ENCODE data around the gene TPT1.
A peak's percentile ranks its signal among the peaks of the same experiment; 100 is the strongest.
"Not testable (repeated sequence)": the region's sequence is repeated elsewhere in the genome, so short reads cannot be mapped to it uniquely, and the experiment has no call there.

TPT1 gene

DNA sequence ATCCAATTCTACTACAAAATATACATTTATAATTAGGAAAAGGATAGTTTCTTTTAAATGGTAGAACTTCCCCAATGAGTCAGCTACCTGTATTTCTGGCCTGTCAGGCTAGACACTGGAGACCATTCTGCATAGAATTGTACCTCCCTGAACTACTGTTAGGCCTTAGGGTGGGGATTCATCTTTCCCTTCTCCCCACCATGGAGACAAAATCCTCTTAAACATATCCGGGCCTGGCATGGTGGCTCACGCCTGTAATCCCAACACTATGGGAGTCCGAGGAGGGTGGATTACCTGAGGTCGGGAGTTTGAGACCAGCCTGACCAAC is 24.5 kb upstream of the TPT1 start:
- no peak for DNase-seq

DNA sequence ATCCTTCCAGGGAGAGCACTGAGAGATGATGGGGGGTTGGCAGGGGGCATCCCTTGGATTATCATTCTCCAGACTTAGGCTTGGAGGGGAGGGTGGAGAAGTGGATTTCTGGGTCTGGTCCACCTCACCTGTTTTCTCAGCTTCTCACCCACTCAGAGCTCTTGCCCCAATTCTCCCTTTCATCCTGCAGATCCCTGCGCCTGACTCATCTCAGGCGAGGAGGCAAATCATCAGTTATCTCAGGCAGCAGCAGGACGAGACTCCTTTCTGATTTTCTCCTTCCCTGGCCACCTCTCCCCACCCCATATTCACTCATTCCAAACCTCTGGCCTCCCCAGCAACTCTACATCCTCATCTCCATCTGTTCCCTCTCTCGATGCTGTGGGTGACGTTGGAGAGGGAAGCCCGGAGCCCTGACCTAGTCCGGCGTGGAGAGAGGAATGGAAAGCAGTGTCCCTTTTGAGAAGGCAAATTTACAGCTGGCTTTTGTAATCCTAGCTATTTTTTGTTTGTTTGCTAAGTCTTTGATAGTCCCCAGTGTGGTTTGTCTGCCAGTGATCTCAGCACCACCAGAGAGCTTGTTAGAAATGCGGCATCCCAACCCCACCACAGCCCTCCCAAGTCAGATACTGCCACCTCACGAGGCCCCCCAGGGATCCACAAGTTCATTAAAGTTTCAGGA is 24.0 kb upstream of the TPT1 start:
- no peak for DNase-seq

DNA sequence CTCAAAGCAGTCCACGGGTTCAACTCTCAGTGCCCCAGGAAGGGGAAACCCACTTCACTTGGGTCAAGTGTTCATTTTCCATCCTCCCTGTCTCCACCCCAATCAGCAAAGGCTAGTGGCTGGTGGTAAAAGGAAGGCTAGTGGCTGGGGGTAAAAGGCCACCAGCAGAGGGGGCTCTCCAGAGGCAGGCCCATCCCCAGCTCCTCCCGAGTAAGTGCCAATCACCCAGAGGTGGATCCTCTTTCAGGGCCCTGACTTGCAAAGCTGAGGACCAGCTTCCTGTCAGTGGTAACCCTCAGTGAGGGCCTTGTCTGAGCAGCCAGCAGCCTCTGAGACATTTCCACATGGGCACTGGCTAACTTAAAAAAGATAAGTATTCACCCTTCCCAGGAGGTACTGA is 22.0 kb upstream of the TPT1 start:
- DNase-seq: no peak

DNA sequence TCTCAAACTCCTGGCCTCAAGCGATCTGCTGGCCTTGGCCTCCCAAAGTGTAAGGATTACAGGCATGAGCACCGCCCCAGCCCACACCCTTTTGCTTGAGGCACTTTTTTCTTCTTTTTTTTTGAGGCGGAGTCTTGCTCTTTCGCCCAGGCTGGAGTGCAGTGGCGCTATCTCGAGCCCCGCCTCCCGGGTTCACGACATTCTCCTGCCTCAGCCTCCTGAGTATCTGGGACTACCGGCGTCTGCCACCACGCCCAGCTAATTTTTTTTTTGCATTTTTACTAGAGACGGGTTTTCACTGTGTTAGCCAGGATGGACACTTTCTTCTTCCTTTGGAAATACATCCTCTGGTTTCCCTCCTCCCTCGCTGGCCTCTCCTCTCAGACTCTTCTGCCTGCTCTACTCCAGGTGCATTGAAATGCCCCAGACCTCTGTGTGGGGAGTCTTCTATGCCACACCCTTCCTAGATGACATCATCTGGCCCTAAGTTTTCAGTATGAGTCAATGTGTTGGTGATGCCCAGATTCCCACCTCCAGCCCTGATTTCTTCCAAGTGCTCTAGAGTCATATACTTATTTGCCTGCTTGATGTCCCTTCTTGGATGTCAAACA is 20.7 kb upstream of the TPT1 start:
- DNase-seq: no peak

DNA sequence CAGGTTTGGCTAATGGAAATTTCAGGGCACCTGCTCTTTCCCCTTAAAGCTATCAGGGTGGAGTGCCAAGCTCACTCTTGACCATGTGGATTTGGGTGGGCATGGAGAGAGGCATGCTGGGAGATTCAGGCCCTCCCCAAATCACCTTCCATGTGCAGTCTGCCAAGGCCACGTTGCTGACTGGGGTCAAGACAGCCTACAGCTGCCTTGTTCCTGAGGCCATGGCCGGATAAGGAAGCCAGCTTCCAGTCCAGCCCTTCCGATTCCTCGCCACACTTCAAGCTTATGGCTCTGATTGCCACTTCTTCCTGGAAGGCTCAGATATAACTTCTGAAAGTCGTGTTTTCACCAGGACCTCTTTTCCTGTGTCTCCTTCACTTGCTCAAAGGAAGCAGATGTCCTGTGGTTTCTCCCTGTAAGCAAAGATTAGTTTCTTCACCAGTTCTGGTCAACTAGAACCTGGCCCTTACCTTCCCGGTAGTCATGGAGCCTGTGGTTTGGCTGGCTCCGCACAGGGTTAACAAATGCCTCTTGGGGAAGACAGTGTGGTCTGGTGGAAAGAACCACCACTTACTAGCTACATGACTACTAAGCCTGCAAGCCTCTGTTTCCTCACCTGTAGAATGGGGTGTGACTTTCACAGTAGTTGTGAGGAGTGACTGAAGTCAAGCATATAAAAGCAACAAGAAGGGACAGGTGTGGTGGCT is 16.1 kb upstream of the TPT1 start:
- DNase-seq: no peak

DNA sequence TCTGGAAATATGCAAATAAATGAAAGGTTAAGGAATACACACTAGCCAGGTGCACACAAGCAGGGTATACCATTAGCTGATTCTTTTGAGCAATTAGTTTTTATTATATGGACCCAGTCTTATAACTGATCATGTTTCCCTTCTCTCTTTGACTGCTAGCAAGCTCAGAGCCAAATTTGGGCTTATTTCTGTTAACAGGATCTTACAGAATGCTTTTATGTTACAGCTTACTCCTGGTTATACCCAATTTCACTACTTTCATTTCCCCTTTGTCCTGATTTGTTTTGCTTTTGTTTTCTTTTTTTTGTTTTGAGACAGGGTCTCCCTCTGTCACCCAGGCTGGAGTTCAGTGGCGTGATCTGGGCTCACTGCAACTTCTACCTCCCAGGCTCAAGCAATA is 12.9 kb upstream of the TPT1 start:
- DNase-seq: no peak

DNA sequence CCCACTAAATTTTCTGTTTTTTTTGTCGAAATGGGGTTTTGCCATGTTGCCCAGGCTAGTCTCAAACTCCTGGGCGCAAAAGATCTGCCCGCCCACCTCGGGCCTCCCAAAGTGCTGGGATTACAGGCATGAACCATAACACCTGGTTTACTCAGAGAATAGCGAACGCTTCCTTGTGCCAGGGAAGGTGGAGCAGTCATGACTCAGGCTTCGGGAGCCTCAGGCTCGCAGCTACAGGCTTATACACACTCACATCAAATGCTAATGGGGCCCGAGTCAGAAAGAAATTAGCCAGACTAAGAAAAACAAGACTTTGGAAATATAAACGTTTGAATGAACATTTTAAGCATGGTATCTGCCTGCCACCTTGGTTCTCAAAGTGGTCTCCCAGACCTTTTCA is 11.0 kb upstream of the TPT1 start:
- no peak for DNase-seq

DNA sequence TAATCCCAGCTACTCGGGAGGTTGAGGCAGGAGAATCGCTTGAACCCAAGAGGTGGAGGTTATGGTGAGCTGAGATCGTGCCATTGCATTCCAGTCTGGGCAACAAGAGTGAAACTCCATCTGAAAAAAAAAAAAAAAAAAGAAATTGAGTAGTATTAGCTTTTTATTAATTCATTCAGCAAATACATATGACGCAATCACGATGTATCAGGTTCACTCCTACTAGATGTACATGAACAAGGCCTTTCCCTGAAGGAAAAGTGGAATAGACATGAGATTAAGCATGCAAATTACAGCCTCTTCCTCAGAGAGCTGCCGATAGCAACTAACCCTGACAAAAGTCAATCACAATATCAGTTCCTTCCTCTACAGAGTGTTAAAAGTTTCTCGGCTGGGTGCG is 9.2 kb upstream of the TPT1 start:
- no peak for DNase-seq

DNA sequence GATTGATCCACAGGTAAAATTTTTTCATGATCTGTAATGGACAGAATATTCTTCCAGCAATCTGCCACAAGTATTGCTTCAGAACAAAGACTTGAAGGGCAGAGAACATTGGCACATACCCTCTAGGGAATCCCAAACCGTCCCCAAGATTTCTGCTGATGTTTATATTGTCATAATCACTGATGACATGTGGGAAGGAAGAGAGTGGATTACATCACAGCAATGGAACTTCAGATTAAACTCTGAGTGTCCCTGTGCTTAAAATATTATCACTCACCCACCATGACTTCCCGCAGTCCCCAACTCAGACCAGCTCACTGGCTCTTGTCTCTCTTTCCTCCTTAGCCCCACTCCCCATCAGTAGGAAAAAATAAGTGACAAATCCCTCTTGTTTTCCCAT is 8.5 kb upstream of the TPT1 start:
- no peak for DNase-seq

DNA sequence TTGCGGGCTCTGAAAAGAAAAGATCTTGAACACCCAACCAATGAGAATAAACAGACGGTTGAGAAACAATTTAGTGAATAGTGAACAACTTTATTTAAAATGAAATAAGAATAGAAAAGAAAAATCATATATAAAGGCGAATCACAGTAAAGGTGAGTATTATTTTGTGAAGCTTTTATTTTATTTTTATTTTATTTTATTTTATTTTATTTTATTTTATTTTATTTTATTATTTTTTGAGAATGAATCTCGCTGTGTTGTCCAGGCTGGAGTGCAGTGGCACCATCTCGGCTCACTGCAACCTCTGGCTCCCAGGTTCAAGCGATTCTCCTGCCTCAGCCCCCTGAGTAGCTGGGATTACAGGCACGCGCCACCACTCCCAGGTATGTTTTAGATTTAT is 3.1 kb upstream of the TPT1 start:
- not testable (repeated sequence) for DNase-seq

DNA sequence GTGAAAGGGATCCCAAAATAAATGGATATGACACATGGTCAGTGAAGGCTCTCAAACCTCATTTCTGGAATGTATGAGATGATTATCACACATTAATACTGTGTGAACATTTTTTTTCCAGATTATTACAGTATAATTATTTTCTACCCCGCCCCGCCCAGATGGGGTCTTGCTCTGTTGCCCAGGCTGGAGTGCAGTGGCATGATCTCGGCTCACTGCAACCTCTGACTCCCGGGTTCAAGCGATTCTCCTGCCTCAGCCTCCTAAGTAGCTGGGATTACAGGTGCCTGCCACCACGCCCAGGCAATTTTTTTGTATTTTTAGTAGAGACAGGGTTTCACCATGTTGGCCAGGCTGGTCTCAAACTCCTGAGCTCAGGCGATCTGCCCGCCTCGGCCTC is 2.1 kb upstream of the TPT1 start:
- not testable (repeated sequence) for DNase-seq

DNA sequence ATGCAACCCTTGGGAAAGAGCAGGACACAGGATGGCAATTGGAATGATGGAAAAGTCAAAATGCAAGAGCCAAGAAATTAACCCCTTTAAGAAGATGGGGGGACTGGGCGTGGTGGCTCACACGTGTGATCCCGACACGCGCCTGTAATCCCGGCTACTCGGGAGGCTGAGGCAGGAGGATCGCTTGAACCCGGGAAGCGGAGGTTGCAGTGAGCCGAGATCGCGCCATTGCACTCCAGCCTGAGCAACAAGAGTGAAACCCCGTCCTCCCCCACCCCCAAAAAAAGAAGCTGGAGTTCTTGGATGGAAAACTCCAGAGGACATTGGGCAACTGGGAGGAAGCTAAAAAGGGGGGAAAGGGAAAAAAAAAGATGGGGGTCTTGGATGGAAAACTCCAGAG is 1.7 kb upstream of the TPT1 start:
- DNase-seq: not testable (repeated sequence)

DNA sequence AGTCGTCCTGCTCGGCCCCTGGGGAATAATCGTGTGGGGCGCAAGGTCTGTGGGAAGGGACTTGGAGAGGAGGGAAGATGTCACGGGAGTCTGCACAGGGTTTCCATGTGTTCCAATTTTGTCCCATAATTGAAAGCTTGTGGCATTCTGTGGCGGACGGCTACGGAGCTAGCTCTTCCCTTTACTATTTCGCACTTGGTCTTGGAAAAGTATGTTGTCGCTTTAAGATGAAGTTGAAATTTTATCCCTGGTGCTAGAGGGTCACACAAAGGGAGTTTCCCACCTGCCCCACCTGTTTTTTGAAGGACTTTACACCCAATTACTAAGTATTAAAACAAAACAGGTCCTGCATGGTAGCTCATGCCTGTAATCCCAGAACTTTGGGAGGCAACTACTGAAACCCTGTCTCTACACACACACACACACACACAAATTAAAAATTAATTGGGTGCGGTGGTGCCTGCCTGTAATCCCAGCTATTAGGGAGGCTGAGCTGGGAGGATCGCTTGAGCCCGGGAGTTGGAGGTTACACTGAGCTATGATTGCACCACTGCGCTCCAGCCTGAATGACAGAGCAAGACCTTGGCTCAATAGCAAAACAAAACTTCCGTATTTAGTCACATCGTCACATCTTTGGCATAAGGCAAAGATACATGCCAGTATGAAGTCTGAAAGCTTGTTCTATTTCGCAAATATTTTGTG is 967 bp upstream of the TPT1 start:
- DNase-seq: no peak

DNA sequence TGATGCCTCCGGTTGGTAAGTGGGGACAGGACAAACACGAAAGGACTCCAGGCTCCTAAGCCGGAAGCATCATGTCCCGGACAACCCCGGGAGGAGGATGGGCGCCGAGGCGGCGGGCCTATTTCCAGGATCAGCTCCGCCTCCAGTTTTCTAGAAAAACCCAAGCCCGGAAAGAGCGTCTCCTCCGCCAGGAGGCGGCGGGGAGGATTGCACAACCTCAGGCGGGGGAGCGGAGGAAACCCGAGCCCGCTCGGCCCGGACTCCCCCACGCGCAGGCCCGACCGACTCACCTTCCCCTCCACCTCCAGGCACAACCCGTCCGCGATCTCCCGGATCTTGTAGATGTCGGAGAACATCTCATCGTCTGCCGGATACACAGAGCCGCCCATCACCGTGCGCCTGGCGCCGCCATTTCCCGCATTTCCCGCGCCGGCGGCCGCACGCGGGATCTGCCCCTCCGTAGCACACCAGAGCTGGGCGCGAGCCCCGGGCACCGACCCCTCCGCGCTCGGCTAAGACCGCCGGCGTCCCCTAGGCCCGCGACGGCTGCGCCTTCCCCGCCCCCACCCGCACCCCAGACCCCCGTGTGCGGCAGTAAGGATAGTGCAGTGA is 455 bp downstream of the TPT1 start:
- DNase-seq: peak; percentile 90

DNA sequence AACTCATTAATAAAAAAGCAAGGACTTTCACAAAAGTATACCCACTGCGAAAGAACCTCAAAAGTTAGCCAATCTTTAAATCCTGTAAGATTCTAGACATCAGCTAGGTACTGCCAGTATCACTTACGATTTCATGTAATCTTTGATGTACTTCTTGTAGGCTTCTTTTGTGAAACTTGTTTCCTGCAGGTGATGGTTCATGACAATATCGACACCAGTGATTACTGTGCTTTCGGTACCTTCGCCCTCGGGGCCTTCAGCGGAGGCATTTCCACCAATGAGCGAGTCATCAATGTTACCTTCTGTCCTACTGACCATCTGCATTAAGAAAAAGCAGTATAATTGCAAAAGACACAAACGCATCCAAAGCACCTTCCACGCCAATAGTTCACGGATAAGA is 1.1 kb downstream of the TPT1 start:
- peak; percentile 67 for DNase-seq

DNA sequence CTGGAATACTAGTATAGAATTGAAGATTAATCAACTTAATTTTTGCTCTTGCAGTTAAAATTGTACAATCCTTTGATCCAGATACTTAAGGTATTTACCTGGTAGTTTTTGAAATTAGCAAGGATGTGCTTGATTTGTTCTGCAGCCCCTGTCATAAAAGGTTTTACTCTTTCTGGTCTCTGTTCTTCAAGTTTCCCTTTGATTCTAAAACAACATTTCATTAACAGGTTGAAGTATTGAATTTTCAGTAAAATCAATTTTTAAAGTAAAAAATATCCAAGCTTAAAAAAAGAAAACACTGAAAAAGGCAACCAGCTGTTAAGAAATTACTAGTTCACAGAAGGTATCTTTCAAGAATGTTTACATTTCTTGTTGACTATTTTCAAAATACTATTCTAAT is 1.6 kb downstream of the TPT1 start:
- no peak for DNase-seq

DNA sequence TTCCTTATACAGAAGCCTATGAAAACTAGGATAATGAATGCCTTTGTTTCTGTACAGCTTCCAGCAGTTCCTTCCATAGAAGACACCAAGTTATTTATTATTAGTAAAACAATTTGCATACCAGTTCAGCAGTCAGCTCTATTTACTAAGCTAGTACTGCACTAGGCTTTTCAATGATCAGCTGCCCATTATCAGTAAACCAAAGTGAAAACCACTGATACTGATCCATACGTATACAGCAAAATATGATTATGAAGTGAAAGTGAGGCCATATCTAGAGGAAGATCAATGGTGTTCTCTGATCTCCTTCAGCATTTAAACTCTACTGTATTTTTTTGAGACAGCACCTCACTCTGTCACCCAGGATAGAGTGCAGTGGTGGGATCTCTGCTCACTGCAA is 3.2 kb downstream of the TPT1 start:
- DNase-seq: no peak

DNA sequence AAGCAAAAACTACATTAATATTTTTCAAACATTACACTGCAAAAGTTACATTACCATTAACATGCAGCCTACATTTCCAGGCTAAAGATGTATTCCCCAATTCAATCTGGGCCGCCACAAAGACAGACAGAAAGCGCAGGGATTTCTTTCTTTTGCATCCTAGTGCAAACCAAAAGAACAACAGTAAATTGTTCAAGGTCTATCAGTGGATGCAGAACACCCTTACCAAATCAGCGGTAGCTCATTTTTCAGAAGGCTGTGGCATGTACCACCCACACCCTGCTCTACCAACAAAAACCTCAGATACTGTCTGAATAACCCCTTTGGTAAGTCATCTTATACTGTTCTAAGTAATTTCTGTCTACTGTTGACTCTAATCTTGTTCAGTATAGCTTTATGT is 3.6 kb downstream of the TPT1 start:
- DNase-seq: no peak

DNA sequence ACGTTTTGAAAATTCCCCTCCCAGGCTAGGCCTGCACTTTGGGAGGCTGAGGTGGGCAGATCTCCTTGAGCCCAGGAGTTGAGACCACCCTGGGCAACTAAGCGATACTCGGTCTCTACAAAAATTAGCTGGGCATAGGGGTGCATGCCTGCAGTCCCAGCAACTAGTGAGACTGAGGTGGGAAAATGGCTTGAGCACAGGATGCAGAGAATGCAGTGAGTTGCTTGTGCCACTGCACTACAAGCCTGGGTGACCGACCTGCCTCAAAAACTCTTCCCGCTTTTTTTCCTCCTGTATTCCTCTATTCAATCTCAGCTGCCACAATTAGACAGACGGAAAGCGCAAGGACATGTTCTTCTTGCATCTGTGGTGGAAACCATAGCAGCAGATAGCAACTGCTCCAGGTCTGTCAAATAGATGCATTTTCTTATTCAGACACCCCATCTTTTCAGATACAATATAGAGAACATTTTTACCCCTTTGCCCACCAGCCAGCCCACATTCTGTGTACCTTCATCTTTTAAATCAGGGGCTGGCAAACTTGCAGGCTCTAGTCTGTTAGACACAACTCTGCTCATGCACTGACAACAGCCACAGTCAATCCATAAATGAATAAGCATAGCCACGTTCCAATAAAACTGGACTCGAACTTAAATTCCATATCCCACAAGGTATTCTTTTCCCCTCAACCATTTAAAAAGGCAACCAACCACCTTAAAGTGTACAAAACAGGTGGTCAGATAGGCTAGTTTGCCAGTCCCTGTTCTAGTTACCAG is 4.8 kb downstream of the TPT1 start:
- no peak for DNase-seq

DNA sequence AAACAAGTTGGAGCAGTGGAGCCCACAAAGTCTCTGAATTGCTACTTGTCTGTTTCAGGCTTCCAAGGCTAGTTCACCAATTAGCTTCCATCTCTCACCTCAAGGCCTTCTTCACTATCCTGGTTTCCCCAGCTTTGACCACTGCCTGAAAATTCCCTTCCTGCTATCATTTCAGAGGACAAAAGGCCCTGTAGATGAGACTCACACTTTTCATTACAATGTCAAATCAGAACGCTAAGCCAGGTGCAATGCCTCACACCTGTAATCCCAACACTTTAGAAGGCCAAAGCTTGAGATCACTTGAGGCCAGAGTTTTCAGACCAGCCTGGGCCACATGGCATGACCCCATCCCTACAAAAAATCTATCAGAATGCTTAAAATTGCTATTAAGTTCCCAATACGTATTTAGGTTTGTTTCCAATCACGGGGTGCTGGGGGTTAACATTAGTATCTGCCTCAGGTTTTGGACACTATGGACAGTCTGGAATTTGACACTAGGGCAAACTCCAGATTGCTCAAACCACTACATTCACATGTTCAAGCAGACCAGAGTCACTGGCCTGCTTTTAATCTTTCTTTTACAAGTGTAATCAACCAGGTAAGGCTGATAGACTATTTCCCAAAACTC is 5.5 kb downstream of the TPT1 start:
- DNase-seq: no peak

DNA sequence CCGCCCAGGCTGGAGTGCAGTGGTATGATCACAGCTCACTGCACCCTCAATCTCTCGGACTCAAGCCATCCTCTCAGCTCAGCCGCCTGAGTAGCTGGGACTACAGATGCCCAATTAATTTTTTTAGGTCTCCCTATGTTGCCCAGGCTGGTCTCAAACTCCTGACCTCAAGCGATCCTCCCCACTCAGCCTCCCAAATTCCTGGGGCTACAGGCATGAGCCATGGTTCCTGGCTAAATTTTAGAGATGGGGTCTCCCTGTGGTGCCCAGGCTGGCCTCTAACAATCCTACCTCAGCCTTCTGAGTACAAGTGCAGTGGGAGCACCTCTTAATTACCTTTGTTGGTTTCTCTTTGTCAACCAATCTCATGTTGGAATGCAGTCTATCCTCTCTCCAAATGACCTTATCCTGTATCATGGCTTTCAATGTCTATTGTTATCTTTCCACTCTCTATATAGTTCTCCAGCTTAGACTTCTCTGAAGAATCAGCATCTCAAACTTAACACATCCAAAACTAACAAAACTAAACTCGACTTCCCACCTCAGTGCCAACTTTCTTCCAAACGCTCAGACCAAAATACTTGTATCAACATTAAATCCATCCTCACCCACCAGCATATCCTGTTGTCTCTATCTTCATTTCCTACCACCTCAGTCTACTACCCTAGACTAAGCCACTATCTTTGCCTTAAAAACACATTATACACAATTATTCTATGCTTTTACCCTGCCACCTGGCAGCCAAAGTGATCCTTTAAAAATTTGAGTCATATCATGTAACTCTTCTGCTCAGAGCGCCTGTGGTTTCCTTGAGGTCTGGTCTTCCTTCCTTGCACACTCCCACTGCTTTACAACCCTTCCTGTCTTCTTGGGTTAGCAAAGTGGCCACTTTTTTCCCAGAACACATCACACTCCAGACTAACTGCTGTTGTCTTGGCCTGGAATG is 6.7 kb downstream of the TPT1 start:
- DNase-seq: peak; percentile 42
